Measurements from ENCODE around the gene SDS. TPM values are rescaled to one million over a fixed set of nuclear protein-coding genes. Genes with fewer than 3 reads are reported as not detected.

The SDS gene
- total and polyA plus RNA-seq, 8 donors: 0.31 to 3.2 (median 0.47) TPM

GRCh38 chr12:113372371-113372770 lies 31.3 kb downstream of the SDS start:
- Histone ChIP-seq H3K4me3 (no peak overlapping the region), H3K27me3 (no peaks in the 10 kb centered on the region), H3K36me3 (peaks cover 0 to 60% of the 10 kb centered on the region in 2 donors), H3K4me1 (no peaks in the 10 kb centered on the region), H3K27ac (no peak overlapping the region), H3K9me3 (no peaks in the 10 kb centered on the region)
- TF ChIP-seq CTCF (IDR thresholded peaks at IDR 0.05): no peak
- ATAC-seq: no peak
- intact Hi-C loops (cut with DNase I): no loop called here
- DNase-seq: no peak

- H3K27ac ChIP-seq: no peak overlapping the region
- intact Hi-C loops (cut with DNase I): no loop called here
- no peaks in the 10 kb centered on the region for H3K27me3 ChIP-seq
- TF ChIP-seq CTCF (IDR thresholded peaks at IDR 0.05): no peak
- H3K4me1 ChIP-seq: no peaks in the 10 kb centered on the region
- no peak for ATAC-seq
- no peaks in the 10 kb centered on the region for H3K9me3 ChIP-seq
- peaks cover 0 to 55% of the 10 kb centered on the region in 2 donors for H3K36me3 ChIP-seq
- DNase-seq: no peak
- H3K4me3 ChIP-seq: no peak overlapping the region
Measured at GRCh38 chr12:113371808-113372207, 31.9 kb downstream of the SDS start.

- Histone ChIP-seq H3K4me1 (no peaks in the 10 kb centered on the region), H3K27ac (no peak overlapping the region), H3K9me3 (no peaks in the 10 kb centered on the region), H3K36me3 (peaks cover 0 to 48% of the 10 kb centered on the region in 2 donors), H3K27me3 (no peaks in the 10 kb centered on the region), H3K4me3 (no peak overlapping the region)
- no peak for TF ChIP-seq CTCF (IDR thresholded peaks at IDR 0.05)
- no peak for DNase-seq
- ATAC-seq: no peak
- intact Hi-C loops (cut with DNase I): no loop called here
Measured at GRCh38 chr12:113370923-113371682, 32.6 kb downstream of the SDS start.

GRCh38 chr12:113369391-113369985 lies 34.2 kb downstream of the SDS start:
- peaks cover 0 to 37% of the 10 kb centered on the region in 2 donors for H3K36me3 ChIP-seq
- H3K9me3 ChIP-seq: no peaks in the 10 kb centered on the region
- H3K27me3 ChIP-seq: no peaks in the 10 kb centered on the region
- ATAC-seq (no peak), DNase-seq (peak in 2 of 4 donors; percentile 9 to 31)
- TF ChIP-seq CTCF (IDR thresholded peaks at IDR 0.05): no peak
- H3K4me1 ChIP-seq: no peaks in the 10 kb centered on the region
- H3K27ac ChIP-seq: no peak overlapping the region
- no peak overlapping the region for H3K4me3 ChIP-seq
- intact Hi-C loops (cut with DNase I): no loop called here

- DNase-seq: no peak
- H3K27ac ChIP-seq: no peak overlapping the region
- no peaks in the 10 kb centered on the region for H3K9me3 ChIP-seq
- ATAC-seq: no peak
- H3K36me3 ChIP-seq: peaks cover 0 to 29% of the 10 kb centered on the region in 2 donors
- no peaks in the 10 kb centered on the region for H3K4me1 ChIP-seq
- no peaks in the 10 kb centered on the region for H3K27me3 ChIP-seq
- H3K4me3 ChIP-seq: no peak overlapping the region
- intact Hi-C loops (cut with DNase I): no loop called here
- no peak for TF ChIP-seq CTCF (IDR thresholded peaks at IDR 0.05)
Measured at GRCh38 chr12:113368331-113368730, 35.4 kb downstream of the SDS start.

Data from left lung (tissue), 10 donors.